Renal cortical epithelial cell (primary cell): Measurements from ENCODE around the gene SRPX. TPM values are rescaled to one million over a fixed set of nuclear protein-coding genes. Genes with fewer than 3 reads are reported as not detected.

Experiments
- DNase-seq: peaks from one replicate; pipeline ENCODE4 v3.0.0-alpha.2; 2011; ENCODE audit warnings: low read depth
- total RNA-seq: library from RNA; depleted of rRNA; stranded (reverse); fragments of >200 nt; gene quantifications from 2 replicates; pipeline ENCODE4 v1.2.3, GENCODE V29; 2014

SRPX gene
- total RNA-seq, 1 donor from 2014 or later, result 8.3 TPM

- DNase-seq, result no peak
Observed at GRCh38 chrX:38138900-38139299, 81.8 kb downstream of the SRPX start.

GRCh38 chrX:38138157-38138891 lies 82.3 kb downstream of the SRPX start:
- no peak for DNase-seq

- no peak for DNase-seq
Observed at GRCh38 chrX:38129366-38129765, 91.3 kb downstream of the SRPX start.

GRCh38 chrX:38127961-38128360 lies 92.7 kb downstream of the SRPX start:
- DNase-seq, result no peak

- no peak for DNase-seq
Observed at GRCh38 chrX:38126179-38126578, 94.5 kb downstream of the SRPX start.

GRCh38 chrX:38124000-38124399 lies 96.7 kb downstream of the SRPX start:
- no peak for DNase-seq

GRCh38 chrX:38117485-38117884 lies 103.2 kb downstream of the SRPX start:
- DNase-seq, result no peak

- DNase-seq, result no peak
Observed at GRCh38 chrX:38116706-38117105, 104.0 kb downstream of the SRPX start.

GRCh38 chrX:38112566-38112965 lies 108.1 kb downstream of the SRPX start:
- no peak for DNase-seq

GRCh38 chrX:38111196-38111595 lies 109.5 kb downstream of the SRPX start:
- DNase-seq, result no peak

GRCh38 chrX:38110231-38110630 lies 110.4 kb downstream of the SRPX start:
- DNase-seq, result no peak

- DNase-seq, result no peak
Observed at GRCh38 chrX:38109042-38109898, 111.4 kb downstream of the SRPX start.

- DNase-seq, result no peak
Observed at GRCh38 chrX:38108364-38108763, 112.3 kb downstream of the SRPX start.

- no peak for DNase-seq
Observed at GRCh38 chrX:38106991-38107655, 113.5 kb downstream of the SRPX start.

- no peak for DNase-seq
Observed at GRCh38 chrX:38105216-38105725, 115.4 kb downstream of the SRPX start.

GRCh38 chrX:38103857-38104812 lies 116.5 kb downstream of the SRPX start:
- DNase-seq, result no peak

GRCh38 chrX:38102875-38103274 lies 117.8 kb downstream of the SRPX start:
- DNase-seq, result peak; percentile 21

- DNase-seq, result no peak
Observed at GRCh38 chrX:38102240-38102639, 118.4 kb downstream of the SRPX start.

GRCh38 chrX:38099688-38100087 lies 121.0 kb downstream of the SRPX start:
- no peak for DNase-seq
